SK-N-SH treated with all-trans-retinoic acid at 6 μM for 48 hours (cell line): ENCODE measurements around the gene TEX28.

Source experiments
- ARNTL ChIP-seq: fragments of 450-650 bp; formaldehyde crosslinking; IDR thresholded peaks from 2 replicates; pipeline ENCODE4 v1.5.0; 2020; ENCODE audit warnings: low read depth, mild to moderate bottlenecking, moderate library complexity, borderline replicate concordance
- TCF4 ChIP-seq: fragments of 250-450 bp; sonication (Bioruptor Pico); IDR thresholded peaks from 2 replicates; pipeline ENCODE4 v1.8.0; 2021; ENCODE audit warnings: mild to moderate bottlenecking, moderate library complexity, borderline replicate concordance

DNA sequence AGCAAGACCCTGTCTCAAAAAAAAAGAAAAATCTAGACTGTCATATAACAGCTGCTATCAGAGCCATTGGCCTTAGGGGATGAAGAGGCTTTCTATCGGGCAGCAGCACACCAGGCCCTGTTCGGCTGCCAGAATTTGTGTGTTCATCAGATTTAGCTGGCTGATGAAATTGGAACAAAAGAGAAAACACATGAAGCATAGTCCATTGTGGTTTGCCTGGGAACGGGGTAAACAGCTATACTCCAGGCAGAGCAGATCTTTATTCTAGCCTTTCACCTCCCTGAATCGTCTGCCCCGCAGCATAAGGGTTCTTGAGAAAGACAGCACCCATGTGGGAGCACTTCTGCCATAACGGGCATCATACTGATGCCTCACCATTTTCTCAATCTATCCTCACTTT is 12.3 kb upstream of the TEX28 start:
- TF ChIP-seq ARNTL (CRISPR knock-in tag) = no peak
- TF ChIP-seq TCF4 (CRISPR knock-in tag) = no peak
